Measurements from ENCODE around the gene CREB3L4. TPM values are rescaled to one million over a fixed set of nuclear protein-coding genes. Genes with fewer than 3 reads are reported as not detected.
A peak's percentile ranks its signal among the peaks of the same experiment; 100 is the strongest.

CREB3L4 gene
- total and polyA plus RNA-seq, 2 of the 13 experiments (the other 11 are each of a cell fraction or from before 2014, with no cell fraction given) = 9.9 to 18.7 TPM

- ATAC-seq (peak; percentile 25; the same call in 1 of the 3 replicates), FAIRE-seq (no peak), DNase-seq (ENCODE audit: low spot score) (no peak)
- Histone ChIP-seq H3K36me3 (replicated peaks in 1 of 2; ENCODE audit: control insufficient read depth in 1 of 2, insufficient read depth in 2 of 2, low read length in 2 of 2) (no peaks in the 10 kb centered on the region), H2AFZ (ENCODE audit: low read length) (no peak overlapping the region), H3K9ac (ENCODE audit: insufficient read depth, low read depth, low read length) (no peak overlapping the region), H4K20me1 (ENCODE audit: insufficient read depth, low read length) (no peaks in the 10 kb centered on the region), H3K4me1 (ENCODE audit: insufficient read depth, low read length) (peaks cover 37% of the 10 kb centered on the region), H3K79me2 (ENCODE audit: insufficient read depth, low read length) (no peaks in the 10 kb centered on the region), H3K4me2 (ENCODE audit: low read depth, low read length) (no peak overlapping the region), H3K27me3 (ENCODE audit: control insufficient read depth in 1 of 2, insufficient read depth in 2 of 2, low read length in 2 of 2) (no peaks in the 10 kb centered on the region), H3K27ac (ENCODE audit: extremely low read length, insufficient read depth, low read length) (no peak overlapping the region), H3K4me3 (replicated peaks in 1 of 3; ENCODE audit: insufficient read depth in 1 of 3, low read depth in 2 of 3, low read length in 3 of 3) (no peak overlapping the region), H3K9me3 (ENCODE audit: low read length) (no peaks in the 10 kb centered on the region)
- in situ Hi-C loops (cut with HindIII; ENCODE audit: extremely low pct_ligation_motif_present, low pct_unique_long_range_greater_than_20kb) = no loop called here
- BruUV-seq (replicated peaks) = no TSS peak
- WGBS (ENCODE audit: low lambda C conversion rate) = 27% methylated on average over 4 of the region's 4 CpGs
- POLR2A ChIA-PET = interaction anchor here (1.9 kb wide), 1 partner anchor 10 kb away, joined by 30 read pairs; the partner anchor contains the start of gene RPS27
- CTCF ChIA-PET (ENCODE audit: low intra/inter-chr PET ratio, low total read pairs) = no interaction called here
- no peak for TF ChIP-seq ZMYM4 (CRISPR knock-in tag; IDR thresholded peaks at IDR 0.05)
- TF ChIP-seq ZNF333 (CRISPR knock-in tag; IDR thresholded peaks at IDR 0.05; ENCODE audit: borderline replicate concordance) = no peak
- TF ChIP-seq YEATS4 (CRISPR knock-in tag; IDR thresholded peaks at IDR 0.05; ENCODE audit: borderline replicate concordance) = no peak
- TF ChIP-seq WIZ (CRISPR knock-in tag; IDR thresholded peaks at IDR 0.05) = no peak
- no peak for TF ChIP-seq ZFY (CRISPR knock-in tag; IDR thresholded peaks at IDR 0.05)
- TF ChIP-seq, protein P1, sequence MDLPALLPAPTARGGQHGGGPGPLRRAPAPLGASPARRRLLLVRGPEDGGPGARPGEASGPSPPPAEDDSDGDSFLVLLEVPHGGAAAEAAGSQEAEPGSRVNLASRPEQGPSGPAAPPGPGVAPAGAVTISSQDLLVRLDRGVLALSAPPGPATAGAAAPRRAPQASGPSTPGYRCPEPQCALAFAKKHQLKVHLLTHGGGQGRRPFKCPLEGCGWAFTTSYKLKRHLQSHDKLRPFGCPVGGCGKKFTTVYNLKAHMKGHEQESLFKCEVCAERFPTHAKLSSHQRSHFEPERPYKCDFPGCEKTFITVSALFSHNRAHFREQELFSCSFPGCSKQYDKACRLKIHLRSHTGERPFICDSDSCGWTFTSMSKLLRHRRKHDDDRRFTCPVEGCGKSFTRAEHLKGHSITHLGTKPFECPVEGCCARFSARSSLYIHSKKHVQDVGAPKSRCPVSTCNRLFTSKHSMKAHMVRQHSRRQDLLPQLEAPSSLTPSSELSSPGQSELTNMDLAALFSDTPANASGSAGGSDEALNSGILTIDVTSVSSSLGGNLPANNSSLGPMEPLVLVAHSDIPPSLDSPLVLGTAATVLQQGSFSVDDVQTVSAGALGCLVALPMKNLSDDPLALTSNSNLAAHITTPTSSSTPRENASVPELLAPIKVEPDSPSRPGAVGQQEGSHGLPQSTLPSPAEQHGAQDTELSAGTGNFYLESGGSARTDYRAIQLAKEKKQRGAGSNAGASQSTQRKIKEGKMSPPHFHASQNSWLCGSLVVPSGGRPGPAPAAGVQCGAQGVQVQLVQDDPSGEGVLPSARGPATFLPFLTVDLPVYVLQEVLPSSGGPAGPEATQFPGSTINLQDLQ (CRISPR knock-in tag; IDR thresholded peaks at IDR 0.05) = no peak
- intact Hi-C loops (cut with micrococcal nuclease; ENCODE audit: unreplicated experiment) = no loop called here
Measured at GRCh38 chr1:154000420-154000819, 32.7 kb downstream of the CREB3L4 start.

DNA sequence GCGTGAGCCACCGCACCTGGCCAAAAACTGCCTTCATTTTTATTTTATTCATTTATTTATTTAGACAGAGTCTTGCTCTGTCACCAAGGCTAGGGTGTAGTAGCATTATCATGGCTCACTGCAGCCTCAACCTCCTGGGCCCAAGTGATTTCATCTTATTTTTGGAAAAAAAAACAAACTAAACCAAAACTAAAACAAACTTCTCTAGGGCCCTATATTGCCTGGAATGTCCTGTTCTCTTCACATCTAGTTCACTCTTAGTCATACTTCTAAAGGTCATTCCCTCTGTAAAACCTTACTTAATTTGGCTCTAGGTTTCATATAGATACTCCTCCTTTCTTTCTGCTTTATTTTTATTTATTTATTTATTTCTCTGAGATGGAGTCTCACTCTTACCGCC, 38.4 kb downstream of the CREB3L4 start:
- no peak overlapping the region for H3K4me2 ChIP-seq (ENCODE audit: low read depth, low read length)
- intact Hi-C loops (cut with micrococcal nuclease; ENCODE audit: unreplicated experiment) = no loop called here
- no peak for FAIRE-seq
- no peak for TF ChIP-seq SRSF1 (optimal IDR thresholded peaks at IDR 0.05; ENCODE audit: low read depth, low read length)
- no peak for TF ChIP-seq ETV6 (CRISPR knock-in tag; conservative IDR thresholded peaks at IDR 0.05)
- TF ChIP-seq ZSCAN29 (CRISPR knock-in tag; conservative IDR thresholded peaks at IDR 0.05) = no peak
- TF ChIP-seq, protein P2, sequence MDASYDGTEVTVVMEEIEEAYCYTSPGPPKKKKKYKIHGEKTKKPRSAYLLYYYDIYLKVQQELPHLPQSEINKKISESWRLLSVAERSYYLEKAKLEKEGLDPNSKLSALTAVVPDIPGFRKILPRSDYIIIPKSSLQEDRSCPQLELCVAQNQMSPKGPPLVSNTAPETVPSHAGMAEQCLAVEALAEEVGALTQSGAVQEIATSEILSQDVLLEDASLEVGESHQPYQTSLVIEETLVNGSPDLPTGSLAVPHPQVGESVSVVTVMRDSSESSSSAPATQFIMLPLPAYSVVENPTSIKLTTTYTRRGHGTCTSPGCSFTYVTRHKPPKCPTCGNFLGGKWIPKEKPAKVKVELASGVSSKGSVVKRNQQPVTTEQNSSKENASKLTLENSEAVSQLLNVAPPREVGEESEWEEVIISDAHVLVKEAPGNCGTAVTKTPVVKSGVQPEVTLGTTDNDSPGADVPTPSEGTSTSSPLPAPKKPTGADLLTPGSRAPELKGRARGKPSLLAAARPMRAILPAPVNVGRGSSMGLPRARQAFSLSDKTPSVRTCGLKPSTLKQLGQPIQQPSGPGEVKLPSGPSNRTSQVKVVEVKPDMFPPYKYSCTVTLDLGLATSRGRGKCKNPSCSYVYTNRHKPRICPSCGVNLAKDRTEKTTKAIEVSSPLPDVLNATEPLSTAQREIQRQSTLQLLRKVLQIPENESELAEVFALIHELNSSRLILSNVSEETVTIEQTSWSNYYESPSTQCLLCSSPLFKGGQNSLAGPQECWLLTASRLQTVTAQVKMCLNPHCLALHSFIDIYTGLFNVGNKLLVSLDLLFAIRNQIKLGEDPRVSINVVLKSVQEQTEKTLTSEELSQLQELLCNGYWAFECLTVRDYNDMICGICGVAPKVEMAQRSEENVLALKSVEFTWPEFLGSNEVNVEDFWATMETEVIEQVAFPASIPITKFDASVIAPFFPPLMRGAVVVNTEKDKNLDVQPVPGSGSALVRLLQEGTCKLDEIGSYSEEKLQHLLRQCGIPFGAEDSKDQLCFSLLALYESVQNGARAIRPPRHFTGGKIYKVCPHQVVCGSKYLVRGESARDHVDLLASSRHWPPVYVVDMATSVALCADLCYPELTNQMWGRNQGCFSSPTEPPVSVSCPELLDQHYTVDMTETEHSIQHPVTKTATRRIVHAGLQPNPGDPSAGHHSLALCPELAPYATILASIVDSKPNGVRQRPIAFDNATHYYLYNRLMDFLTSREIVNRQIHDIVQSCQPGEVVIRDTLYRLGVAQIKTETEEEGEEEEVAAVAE (CRISPR knock-in tag; IDR thresholded peaks at IDR 0.05; ENCODE audit: borderline replicate concordance) = no peak
- no peak for TF ChIP-seq ZSCAN21 (CRISPR knock-in tag; IDR thresholded peaks at IDR 0.05; ENCODE audit: borderline replicate concordance)
- no peak for TF ChIP-seq PHB2 (IDR thresholded peaks at IDR 0.05; ENCODE audit: partially characterized antibody)
- no peak for TF ChIP-seq ZNF766 (CRISPR knock-in tag; IDR thresholded peaks at IDR 0.05; ENCODE audit: borderline replicate concordance)

More for the DNA sequence above, 38.4 kb downstream of the CREB3L4 start:
- Histone ChIP-seq H3K36me3 (replicated peaks in 1 of 2; ENCODE audit: control insufficient read depth in 1 of 2, insufficient read depth in 2 of 2, low read length in 2 of 2) (no peaks in the 10 kb centered on the region), H3K4me3 (replicated peaks in 1 of 3; ENCODE audit: insufficient read depth in 1 of 3, low read depth in 2 of 3, low read length in 3 of 3) (no peak overlapping the region), H3K4me1 (ENCODE audit: insufficient read depth, low read length) (peaks cover 10% of the 10 kb centered on the region), H2AFZ (ENCODE audit: low read length) (no peak overlapping the region), H3K27me3 (ENCODE audit: control insufficient read depth in 1 of 2, insufficient read depth in 2 of 2, low read length in 2 of 2) (no peaks in the 10 kb centered on the region), H3K27ac (ENCODE audit: extremely low read length, insufficient read depth, low read length) (no peak overlapping the region), H4K20me1 (ENCODE audit: insufficient read depth, low read length) (no peaks in the 10 kb centered on the region), H3K79me2 (ENCODE audit: insufficient read depth, low read length) (no peaks in the 10 kb centered on the region), H3K9me3 (ENCODE audit: low read length) (no peaks in the 10 kb centered on the region), H3K9ac (ENCODE audit: insufficient read depth, low read depth, low read length) (no peak overlapping the region)
- CTCF ChIA-PET (ENCODE audit: low intra/inter-chr PET ratio, low total read pairs) = no interaction called here
- in situ Hi-C loops (cut with HindIII; ENCODE audit: extremely low pct_ligation_motif_present, low pct_unique_long_range_greater_than_20kb) = no loop called here
- DNase-seq (ENCODE audit: low spot score) (no peak), ATAC-seq (no peak)
- POLR2A ChIA-PET = interaction anchor here (2.3 kb wide), 1 partner anchor 15 kb away, joined by 5 read pairs; the partner anchor contains the start of gene RPS27
- 72% methylated on average over 3 of the region's 3 CpGs for WGBS (ENCODE audit: low lambda C conversion rate)
- BruUV-seq (replicated peaks) = no TSS peak

Measured in HepG2 (cell line).